Measurements from ENCODE around the gene IQGAP2. TPM values are rescaled to one million over a fixed set of nuclear protein-coding genes. Genes with fewer than 3 reads are reported as not detected.

Gene IQGAP2
- total and polyA plus RNA-seq, 2 of the 8 experiments (the other 6 are each of a cell fraction or from before 2014, with no cell fraction given) = 19.7 to 66.0 TPM

DNA sequence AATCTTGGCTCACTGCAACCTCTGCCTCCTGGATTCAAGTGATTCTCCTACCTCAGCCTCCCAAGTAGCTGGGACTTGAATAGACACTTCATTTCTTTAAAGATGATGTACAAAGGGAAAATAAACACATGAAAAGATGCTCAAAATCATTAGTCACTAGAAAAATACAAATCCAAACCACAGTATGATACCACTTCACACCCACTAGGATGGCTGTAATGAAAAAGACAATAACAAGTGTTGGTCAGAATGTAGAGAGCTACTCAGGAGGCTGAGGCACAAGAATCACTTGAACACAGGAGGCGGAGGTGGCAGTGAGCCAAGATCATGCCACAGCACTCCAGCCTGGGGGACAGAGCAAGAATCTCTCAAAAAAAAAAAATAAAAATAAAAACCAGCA is 207.1 kb downstream of the IQGAP2 start:
- ChIA-PET CTCF (ENCODE audit: partially characterized antibody) (interaction anchor here (0.8 to 3.4 kb wide), 5 partner anchors 9 to 33 kb away, joined by 3 to 11 read pairs (median 3); no protein-coding TSS in a partner anchor), POLR2A (ENCODE audit: partially characterized antibody) (interaction anchor here (1.0 kb wide), 1 partner anchor 207 kb away, joined by 4 read pairs; no protein-coding TSS in a partner anchor)
- no peak overlapping the region for H2BK5ac ChIP-seq (ENCODE audit: low read depth, low read length)
- no peaks in the 10 kb centered on the region for H3K27me3 ChIP-seq (replicated peaks in 1 of 4; ENCODE audit: control insufficient read depth in 3 of 4, extremely low read depth in 1 of 4, insufficient read depth in 3 of 4, low read length in 3 of 4)
- no peak overlapping the region for H2BK15ac ChIP-seq (ENCODE audit: low read length)
- no peak overlapping the region for H3K14ac ChIP-seq (ENCODE audit: insufficient read length)
- H4K91ac ChIP-seq (replicated peaks; ENCODE audit: insufficient read length, low read length) = no peak overlapping the region
- H4K8ac ChIP-seq (ENCODE audit: extremely low read depth, insufficient read depth, low read length) = no peak overlapping the region
- H3K79me1 ChIP-seq (ENCODE audit: low read depth, low read length) = no peaks in the 10 kb centered on the region
- no peak overlapping the region for H3K4ac ChIP-seq (replicated peaks; ENCODE audit: insufficient read length, low read depth, low read length)
- H3K4me3 ChIP-seq (ENCODE audit: extremely low read depth in 1 of 4, insufficient read depth in 2 of 4, low read depth in 3 of 4, low read length in 4 of 4) = no peak overlapping the region
- no peak overlapping the region for H2BK12ac ChIP-seq (ENCODE audit: low read depth, low read length)
- H2BK20ac ChIP-seq (ENCODE audit: low read length) = no peak overlapping the region
- H3K9ac ChIP-seq (replicated peaks in 1 of 4; ENCODE audit: extremely low read depth in 1 of 4, low read depth in 3 of 4, low read length in 3 of 4) = no peak overlapping the region
- H2AFZ ChIP-seq (ENCODE audit: low read length) = no peak overlapping the region
- H3K4me1 ChIP-seq (replicated peaks in 1 of 4; ENCODE audit: control insufficient read depth in 3 of 4, insufficient read depth in 4 of 4, low read length in 3 of 4) = peaks cover 0 to 4% (median 2%) of the 10 kb centered on the region in 4 experiments; a peak in 3 of 7 replicates
- H3K23me2 ChIP-seq (ENCODE audit: low read depth, low read length) = no peaks in the 10 kb centered on the region
- 83% methylated on average over 1 of the region's 1 CpG; no CpG with 5 or more reads in 1 of the 2 experiments for WGBS, 2 experiments (ENCODE audit: extremely low coverage in 1 of 2, insufficient coverage in 1 of 2, insufficient read length in 1 of 2, insufficient replicate concordance in 2 of 2, low coverage in 1 of 2, low lambda C conversion rate in 2 of 2, missing lambda C conversion rate in 1 of 2)
- H2BK120ac ChIP-seq (replicated peaks; ENCODE audit: low read depth, low read length) = no peak overlapping the region
- H4K20me1 ChIP-seq (replicated peaks in 1 of 2; ENCODE audit: control insufficient read depth in 1 of 2, insufficient read depth in 2 of 2, low read length in 2 of 2) = no peaks in the 10 kb centered on the region
- H3K9me3 ChIP-seq (ENCODE audit: insufficient read depth in 2 of 2, low read depth in 1 of 2, low read length in 1 of 2) = no peaks in the 10 kb centered on the region
- FAIRE-seq (no peak), DNase-seq (ENCODE audit: low read depth in 1 of 2, low spot score in 2 of 2) (no peak)
- H3K56ac ChIP-seq (replicated peaks; ENCODE audit: insufficient read length, low read depth, low read length) = no peak overlapping the region
- no peak overlapping the region for H3K4me2 ChIP-seq (ENCODE audit: insufficient read depth in 1 of 2, low read depth in 2 of 2, low read length in 2 of 2)
- no peaks in the 10 kb centered on the region for H3K79me2 ChIP-seq (ENCODE audit: control insufficient read depth in 1 of 2, insufficient read depth in 2 of 2, low read length in 2 of 2)
- H2AK5ac ChIP-seq (ENCODE audit: low read depth, low read length) = no peak overlapping the region
- H3K23ac ChIP-seq (ENCODE audit: insufficient read length) = no peak overlapping the region
- H4K5ac ChIP-seq (ENCODE audit: insufficient read length, low read depth, low read length) = no peak overlapping the region
- H3K27ac ChIP-seq (ENCODE audit: low read depth, low read length) = no peak overlapping the region
- H3K18ac ChIP-seq (ENCODE audit: extremely low read depth, low read length) = no peak overlapping the region
- H3K36me3 ChIP-seq (ENCODE audit: control insufficient read depth in 2 of 4, insufficient read depth in 4 of 4, low read length in 3 of 4) = peaks cover 0 to 3% (median 0%) of the 10 kb centered on the region in 4 experiments; a peak in 2 of 8 replicates
- TF ChIP-seq, protein P1, sequence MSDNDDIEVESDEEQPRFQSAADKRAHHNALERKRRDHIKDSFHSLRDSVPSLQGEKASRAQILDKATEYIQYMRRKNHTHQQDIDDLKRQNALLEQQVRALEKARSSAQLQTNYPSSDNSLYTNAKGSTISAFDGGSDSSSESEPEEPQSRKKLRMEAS (IDR thresholded peaks at IDR 0.05) = no peak
- TF ChIP-seq RNF2 (IDR thresholded peaks at IDR 0.05; ENCODE audit: borderline replicate concordance, low read depth, low read length, missing control alignments, poor library complexity, severe bottlenecking) (no peak), CHD2 (IDR thresholded peaks at IDR 0.05; ENCODE audit: low read length) (no peak), SAP30 (IDR thresholded peaks at IDR 0.05; ENCODE audit: insufficient read depth, insufficient replicate concordance, low read length) (no peak), EZH2 (IDR thresholded peaks at IDR 0.05; ENCODE audit: low read depth, low read length, severe bottlenecking) (no peak), SUZ12 (IDR thresholded peaks at IDR 0.05; ENCODE audit: low read length) (no peak)

All from H1 (cell line).